B cell (primary cell): ENCODE data around the gene TRIM15. TPM values are rescaled to one million over a fixed set of nuclear protein-coding genes. Genes with fewer than 3 reads are reported as not detected.

Experiments
- ATAC-seq: fragments of 200-7000 bp; cut with Tn5 transposase; one replicate; pipeline ENCODE4 v1.10.0; 2021; ENCODE audit warnings: low read depth, mild to moderate bottlenecking, moderate number of reproducible peaks, moderate library complexity
- CTCF ChIA-PET: fragments of 350-600 bp; sonication (Branson Sonifier 250); formaldehyde crosslinking; loops from one replicate; lab custom pipeline; 2021; ENCODE audit warnings: antibody characterized with exemption, inconsistent platforms; lab: Charles Lee
- POLR2A ChIA-PET: fragments of 350-600 bp; sonication (Branson Sonifier 250); formaldehyde crosslinking; loops from one replicate; lab custom pipeline; 2021; ENCODE audit warnings: antibody characterized with exemption; lab: Charles Lee
- DNase-seq: peaks from one replicate; pipeline ENCODE4 v3.0.0; 2013
- H2AFZ ChIP-seq: 2 replicates; pipeline ENCODE4 v1.6.1; 2012; ENCODE audit warnings: mild to moderate bottlenecking, low read depth, low read length; ENCODE audit not compliant: insufficient read depth, poor library complexity, severe bottlenecking
- H3K27ac ChIP-seq, 2 donors: 1 replicate in 1 of 2; 2 replicates in 1 of 2; pipeline ENCODE4 v1.5.1; 2012 to 2013; ENCODE audit warnings: low read length in 2 of 2, mild to moderate bottlenecking in 2 of 2, moderate library complexity in 1 of 2
- H3K27me3 ChIP-seq, 4 experiments: fragments of 200-600 bp in 1 of 4; sonication (generic) in 1 of 4; replicated peaks in 1 of 4; 1 replicate in 2 of 4; 2 replicates in 2 of 4; pipeline versions ENCODE4 v1.6.1 to v1.7.0; 2013 to 2016; ENCODE audit warnings: low read length in 3 of 4, mild to moderate bottlenecking in 2 of 4, mixed read lengths in 1 of 4, moderate library complexity in 1 of 4; ENCODE audit not compliant: insufficient read depth in 4 of 4, control insufficient read depth in 3 of 4; ENCODE audit errors: control extremely low read depth in 1 of 4
- H3K36me3 ChIP-seq, 2 experiments: replicated peaks in 1 of 2; 1 replicate in 1 of 2; 2 replicates in 1 of 2; pipeline versions ENCODE4 v1.6.1 to v1.7.1; 2013; ENCODE audit warnings: low read length in 1 of 2; ENCODE audit not compliant: insufficient read depth in 2 of 2, control insufficient read depth in 1 of 2; ENCODE audit errors: control extremely low read depth in 1 of 2, extremely low read depth in 1 of 2
- H3K4me1 ChIP-seq, 2 donors: fragments of 200-600 bp in 1 of 2; sonication (generic) in 1 of 2; 1 replicate in 1 of 2; 2 replicates in 1 of 2; pipeline versions ENCODE4 v1.5.1 to v1.6.1; 2013 to 2017; ENCODE audit warnings: low read length in 2 of 2; ENCODE audit not compliant: control insufficient read depth in 2 of 2, insufficient read depth in 2 of 2
- H3K4me2 ChIP-seq: replicated peaks from 2 replicates; pipeline ENCODE3; 2012; ENCODE audit warnings: mild to moderate bottlenecking, low read depth, low read length; ENCODE audit not compliant: poor library complexity, severe bottlenecking
- H3K4me3 ChIP-seq, 5 experiments: fragments of 200-600 bp in 1 of 5; sonication (generic) in 1 of 5; 1 replicate in 3 of 5; 2 replicates in 2 of 5; pipeline versions ENCODE4 v1.5.1 to v1.7.0; 2011 to 2016; ENCODE audit warnings: low read length in 4 of 5, mild to moderate bottlenecking in 4 of 5, low read depth in 2 of 5, control low read depth in 1 of 5, moderate library complexity in 1 of 5; ENCODE audit not compliant: insufficient read depth in 1 of 5; ENCODE audit errors: control extremely low read depth in 1 of 5, extremely low read depth in 1 of 5
- H3K79me2 ChIP-seq: fragments of 200-600 bp; sonication (generic); one replicate; pipeline ENCODE4 v1.6.0; 2016; ENCODE audit warnings: low read length; ENCODE audit not compliant: control insufficient read depth, insufficient read depth
- H3K9ac ChIP-seq: fragments of 200-600 bp; sonication (generic); 2 replicates; pipeline ENCODE4 v1.6.1; 2017; ENCODE audit warnings: mild to moderate bottlenecking, low read length, moderate library complexity
- H3K9me3 ChIP-seq, 3 donors: one replicate each; pipeline versions ENCODE4 v1.6.1 to v1.7.1; 2013; ENCODE audit warnings: low read length in 2 of 3; ENCODE audit not compliant: control insufficient read depth in 2 of 3, insufficient read depth in 1 of 3; ENCODE audit errors: control extremely low read depth in 1 of 3
- H4K20me1 ChIP-seq: 2 replicates; pipeline ENCODE4 v1.6.0; 2012; ENCODE audit warnings: mild to moderate bottlenecking, low read length; ENCODE audit not compliant: insufficient read depth, control insufficient read depth, poor library complexity, severe bottlenecking
- H3K27ac Mint-ChIP-seq: one replicate; pipeline ENCODE4 v1.8.0; 2021; ENCODE audit warnings: mixed read lengths
- H3K27me3 Mint-ChIP-seq: one replicate; pipeline ENCODE4 v1.8.0; 2021; ENCODE audit warnings: mixed read lengths
- H3K4me1 Mint-ChIP-seq: one replicate; pipeline ENCODE4 v1.8.0; 2021; ENCODE audit warnings: mixed read lengths
- H3K4me3 Mint-ChIP-seq: one replicate; pipeline ENCODE4 v1.8.0; 2021; ENCODE audit warnings: mixed read lengths
- H3K9me3 Mint-ChIP-seq: one replicate; pipeline ENCODE4 v1.8.0; 2022; ENCODE audit warnings: mixed read lengths; ENCODE audit not compliant: insufficient read depth
- CTCF ChIP-seq: fragments of 200-600 bp; IDR thresholded peaks from one replicate; pipeline ENCODE4 v1.8.0; 2022; ENCODE audit warnings: antibody characterized with exemption, mild to moderate bottlenecking
- EZH2 ChIP-seq: IDR thresholded peaks from 2 replicates; pipeline ENCODE4 v1.6.1; 2012; ENCODE audit warnings: borderline replicate concordance, low read depth, mild to moderate bottlenecking, moderate library complexity, low read length; ENCODE audit not compliant: insufficient read depth, poor library complexity, severe bottlenecking
- WGBS: methylation state at CpG from one replicate; pipeline ENCODE4 v1.1.5; 2013; ENCODE audit warnings: missing lambda C conversion rate; ENCODE audit not compliant: insufficient coverage; 5-methylcytosine and 5-hydroxymethylcytosine counted together
- intact Hi-C: fragments of 100-400 bp; cut with micrococcal nuclease; formaldehyde crosslinking; loops from one replicate; pipeline ENCODE4 v1.10.0; 2022
- polyA plus RNA-seq: library from polyadenylated mRNA; depleted of rRNA; stranded (reverse); fragments of >200 nt; gene quantifications from 2 replicates; pipeline ENCODE4 v1.2.3, GENCODE V29; 2012
- total RNA-seq, 2 donors: library from RNA; stranded (reverse); fragments of 120-200 nt in 1 of 2; gene quantifications; 1 replicate in 1 of 2; 2 replicates in 1 of 2; pipeline versions ENCODE4 v1.2.3 to v1.2.4, GENCODE V29; 2013 to 2022

The TRIM15 gene
- total and polyA plus RNA-seq, 2 donors (not counting 1 experiment from before 2014, with no cell fraction given), result not detected

- no peak for TF ChIP-seq CTCF
- no peak for TF ChIP-seq EZH2
- no peaks in the 10 kb centered on the region for H3K36me3 ChIP-seq
- 83% methylated on average over 6 of the region's 7 CpGs for WGBS
- H3K4me3 ChIP-seq, result no peak overlapping the region
- Mint-ChIP-seq H3K4me3 (no peak overlapping the region), H3K27me3 (peaks cover 49% of the 10 kb centered on the region), H3K4me1 (no peaks in the 10 kb centered on the region), H3K27ac (no peak overlapping the region), H3K9me3 (no peaks in the 10 kb centered on the region)
- ATAC-seq (no peak), DNase-seq (no peak)
- H3K27me3 ChIP-seq, result peaks cover 0 to 39% (median 10%) of the 10 kb centered on the region in 4 experiments
- H3K9ac ChIP-seq, result no peak overlapping the region
- no peak overlapping the region for H3K4me2 ChIP-seq
- ChIA-PET CTCF (no interaction called here), POLR2A (no interaction called here)
- intact Hi-C loops, result no loop called here
- H3K4me1 ChIP-seq, result no peaks in the 10 kb centered on the region
- H3K27ac ChIP-seq, result no peak overlapping the region
- H3K9me3 ChIP-seq, result no peaks in the 10 kb centered on the region
- no peaks in the 10 kb centered on the region for H4K20me1 ChIP-seq
- H2AFZ ChIP-seq, result no peak overlapping the region
- no peaks in the 10 kb centered on the region for H3K79me2 ChIP-seq
Observed at GRCh38 chr6:30149858-30150550, 13.3 kb upstream of the TRIM15 start.

- Mint-ChIP-seq H3K4me1 (no peaks in the 10 kb centered on the region), H3K9me3 (no peaks in the 10 kb centered on the region)
Observed at GRCh38 chr6:30150671-30151395, 12.5 kb upstream of the TRIM15 start.

More at GRCh38 chr6:30150671-30151395, 12.5 kb upstream of the TRIM15 start:
- Mint-ChIP-seq H3K27ac (no peak overlapping the region), H3K27me3 (peaks cover 50% of the 10 kb centered on the region), H3K4me3 (no peak overlapping the region)
- no peak overlapping the region for H3K4me3 ChIP-seq
- H3K27ac ChIP-seq, result no peak overlapping the region
- intact Hi-C loops, result no loop called here
- peaks cover 0 to 37% (median 9%) of the 10 kb centered on the region in 4 experiments for H3K27me3 ChIP-seq
- H3K4me2 ChIP-seq, result no peak overlapping the region
- DNase-seq (no peak), ATAC-seq (no peak)
- no peaks in the 10 kb centered on the region for H3K79me2 ChIP-seq
- TF ChIP-seq EZH2 (no peak), CTCF (no peak)
- ChIA-PET POLR2A (no interaction called here), CTCF (no interaction called here)
- H3K9ac ChIP-seq, result no peak overlapping the region
- H3K9me3 ChIP-seq, result no peaks in the 10 kb centered on the region
- H3K4me1 ChIP-seq, result no peaks in the 10 kb centered on the region
- no peak overlapping the region for H2AFZ ChIP-seq
- H3K36me3 ChIP-seq, result no peaks in the 10 kb centered on the region
- WGBS, result 96% methylated on average over 9 of the region's 10 CpGs
- no peaks in the 10 kb centered on the region for H4K20me1 ChIP-seq
